ENCODE results near the gene ZNF502. TPM values are rescaled to one million over a fixed set of nuclear protein-coding genes. Genes with fewer than 3 reads are reported as not detected.
A peak's percentile ranks its signal among the peaks of the same experiment; 100 is the strongest.

The ZNF502 gene
- total and polyA plus RNA-seq, 2 donors (not counting 3 experiments of a cell fraction or from before 2014, with no cell fraction given) = 1.0 to 4.1 TPM

GRCh38 chr3:44761101-44761423 lies 48.6 kb downstream of the ZNF502 start:
- ChIA-PET CTCF (interaction anchor here (0.7 to 1.6 kb wide), 3 partner anchors 49 to 152 kb away, joined by 3 to 5 read pairs (median 3); partner anchors contain the start of gene ZNF502), POLR2A (interaction anchor here (1.2 kb wide), 1 partner anchor 49 kb away, joined by 3 read pairs; the partner anchor contains the start of gene ZNF502)
- BruUV-seq (replicated peaks) = TSS peak; percentile 79
- peak overlapping the region; percentile 90 for H3K4me2 ChIP-seq (ENCODE audit: insufficient read depth, low read length)
- dilution Hi-C loops (cut with MboI; ENCODE audit: extremely low pct_ligation_motif_present, low sequenced_read_pairs) (no loop called here), intact Hi-C loops (cut with micrococcal nuclease) (loop anchor here (1.0 to 5.0 kb wide), 6 partner anchors 32 to 438 kb away; partner anchors contain the start of genes ZNF35, ZNF501 and ZNF502)
- no peaks in the 10 kb centered on the region for H3K9me1 ChIP-seq (replicated peaks; ENCODE audit: control insufficient read depth, extremely low read depth, insufficient read depth, low read length)
- peak overlapping the region; percentile 93 for H3K9ac ChIP-seq (replicated peaks; ENCODE audit: extremely low read depth, insufficient read depth, low read length)
- H3K4me1 ChIP-seq (ENCODE audit: control insufficient read depth, extremely low read depth, insufficient read depth, low read length) = peaks cover 6% of the 10 kb centered on the region
- no peaks in the 10 kb centered on the region for H4K20me1 ChIP-seq (replicated peaks; ENCODE audit: control insufficient read depth, extremely low read depth, insufficient read depth, low read length)
- peak overlapping the region; percentile 57 to 91 (median 81) for H3K4me3 ChIP-seq (replicated peaks in 1 of 3; ENCODE audit: insufficient read depth in 1 of 3, low read depth in 1 of 3, low read length in 3 of 3)
- peaks cover 62% of the 10 kb centered on the region for H3K79me2 ChIP-seq (ENCODE audit: control insufficient read depth, insufficient read depth, low read length)
- DNase-seq (ENCODE audit: low read depth, low spot score) (no peak), FAIRE-seq (no peak)
- H3K9me3 ChIP-seq (replicated peaks; ENCODE audit: control insufficient read depth, insufficient read depth, low read length) = no peaks in the 10 kb centered on the region
- H3K27me3 ChIP-seq (ENCODE audit: control insufficient read depth in 2 of 2, insufficient read depth in 2 of 2, low read length in 2 of 2) = no peaks in the 10 kb centered on the region
- TF ChIP-seq POLR2A (IDR thresholded peaks at IDR 0.05; ENCODE audit: low read depth, low read length) (no peak), EZH2 (IDR thresholded peaks at IDR 0.05; ENCODE audit: borderline replicate concordance, low read depth, low read length, severe bottlenecking) (no peak), POLR2AphosphoS5 (IDR thresholded peaks at IDR 0.05; ENCODE audit: insufficient read depth, low read depth, low read length) (no peak), GATA2 (IDR thresholded peaks at IDR 0.05; ENCODE audit: insufficient read depth, insufficient read length, low read depth, low read length) (no peak), MYC (IDR thresholded peaks at IDR 0.05; ENCODE audit: low read depth, low read length) (no peak)
- peak overlapping the region; percentile 95 for H2AFZ ChIP-seq (ENCODE audit: low read depth, low read length)
- no peaks in the 10 kb centered on the region for H3K36me3 ChIP-seq (ENCODE audit: control insufficient read depth in 2 of 2, extremely low read depth in 1 of 2, insufficient read depth in 2 of 2, low read length in 2 of 2)
- peak overlapping the region; percentile 80 for H3K27ac ChIP-seq (ENCODE audit: insufficient read depth, low read depth, low read length)

- no peaks in the 10 kb centered on the region for H3K36me3 ChIP-seq (ENCODE audit: control insufficient read depth in 2 of 2, extremely low read depth in 1 of 2, insufficient read depth in 2 of 2, low read length in 2 of 2)
- peaks cover 64% of the 10 kb centered on the region for H3K79me2 ChIP-seq (ENCODE audit: control insufficient read depth, insufficient read depth, low read length)
- H3K27me3 ChIP-seq (ENCODE audit: control insufficient read depth in 2 of 2, insufficient read depth in 2 of 2, low read length in 2 of 2) = no peaks in the 10 kb centered on the region
- ChIA-PET CTCF (interaction anchor here (0.7 to 1.8 kb wide), 7 partner anchors 32 to 438 kb away, joined by 3 to 6 read pairs (median 4); partner anchors contain the start of genes ZNF501 and ZNF502), POLR2A (interaction anchor here (1.2 kb wide), 1 partner anchor 49 kb away, joined by 3 read pairs; the partner anchor contains the start of gene ZNF502)
- peak within 1 kb of the TSS; percentile 57 to 91 (median 81) for H3K4me3 ChIP-seq (replicated peaks in 1 of 3; ENCODE audit: insufficient read depth in 1 of 3, low read depth in 1 of 3, low read length in 3 of 3)
- dilution Hi-C loops (cut with MboI; ENCODE audit: extremely low pct_ligation_motif_present, low sequenced_read_pairs) = no loop called here
- no peaks in the 10 kb centered on the region for H3K9me1 ChIP-seq (replicated peaks; ENCODE audit: control insufficient read depth, extremely low read depth, insufficient read depth, low read length)
- H3K9me3 ChIP-seq (replicated peaks; ENCODE audit: control insufficient read depth, insufficient read depth, low read length) = no peaks in the 10 kb centered on the region
- TF ChIP-seq EZH2 (IDR thresholded peaks at IDR 0.05; ENCODE audit: borderline replicate concordance, low read depth, low read length, severe bottlenecking) = no peak
- peak; percentile 74 for TF ChIP-seq MAX (IDR thresholded peaks at IDR 0.05; ENCODE audit: insufficient read depth, insufficient read length)
- TF ChIP-seq POLR2AphosphoS5 (IDR thresholded peaks at IDR 0.05; ENCODE audit: insufficient read depth, low read depth, low read length) = peak; percentile 91
- peak; percentile 74 for TF ChIP-seq POLR2A (IDR thresholded peaks at IDR 0.05; ENCODE audit: low read depth, low read length)
- TF ChIP-seq GATA2 (IDR thresholded peaks at IDR 0.05; ENCODE audit: insufficient read depth, insufficient read length, low read depth, low read length) = no peak
- no peak for TF ChIP-seq JUN (IDR thresholded peaks at IDR 0.05; ENCODE audit: borderline replicate concordance, insufficient read depth, insufficient read length, low read depth)
- no peak for TF ChIP-seq CTCF (IDR thresholded peaks at IDR 0.05; ENCODE audit: extremely low read depth in 1 of 2, insufficient read depth in 1 of 2, low read depth in 1 of 2, low read length in 2 of 2)
- TF ChIP-seq MYC (IDR thresholded peaks at IDR 0.05; ENCODE audit: low read depth, low read length) = no peak
- no peak for TF ChIP-seq FOS (IDR thresholded peaks at IDR 0.05; ENCODE audit: borderline replicate concordance, insufficient read depth, low read length)
- FAIRE-seq = peak; percentile 95
- H3K27ac ChIP-seq (ENCODE audit: insufficient read depth, low read depth, low read length) = peak within 1 kb of the TSS; percentile 80
- peak within 1 kb of the TSS; percentile 95 for H2AFZ ChIP-seq (ENCODE audit: low read depth, low read length)
- peak; percentile 96 for DNase-seq (ENCODE audit: low read depth, low spot score)
- BruUV-seq (replicated peaks) = TSS peak; percentile 70
- intact Hi-C loops (cut with micrococcal nuclease) = loop anchor here (1.0 to 5.0 kb wide), 7 partner anchors 32 to 438 kb away; partner anchors contain the start of genes ZNF35, ZNF501 and ZNF502
- H3K4me1 ChIP-seq (ENCODE audit: control insufficient read depth, extremely low read depth, insufficient read depth, low read length) = peaks cover 6% of the 10 kb centered on the region
- H3K4me2 ChIP-seq (ENCODE audit: insufficient read depth, low read length) = peak within 1 kb of the TSS; percentile 90
- H4K20me1 ChIP-seq (replicated peaks; ENCODE audit: control insufficient read depth, extremely low read depth, insufficient read depth, low read length) = no peaks in the 10 kb centered on the region
- H3K9ac ChIP-seq (replicated peaks; ENCODE audit: extremely low read depth, insufficient read depth, low read length) = peak within 1 kb of the TSS; percentile 93
Measured at GRCh38 chr3:44761424-44762169, 49.1 kb downstream of the ZNF502 start, which contains the start of the genes KIAA1143 and KIF15. Gene KIAA1143, minus strand, starts transcription at chr3:44761619. Its CDS starts 17 bp downstream, at chr3:44761602. Gene KIF15, plus strand, starts transcription at chr3:44761794. Its CDS starts 72 bp downstream, at chr3:44761866.

Data from endothelial cell of umbilical vein (primary cell).